Fibroblast of villous mesenchyme (primary cell): ENCODE results near the gene SLC35B1. TPM values are rescaled to one million over a fixed set of nuclear protein-coding genes. Genes with fewer than 3 reads are reported as not detected.

Experiments
- DNase-seq: peaks from one replicate; pipeline ENCODE4 v3.0.0-alpha.2; 2010; ENCODE audit warnings: low read depth
- H3K4me3 ChIP-seq: 2 replicates; pipeline ENCODE4 v1.5.1; 2011; ENCODE audit warnings: low read depth, mild to moderate bottlenecking, low read length
- CTCF ChIP-seq: IDR thresholded peaks from 2 replicates; pipeline ENCODE4 v1.5.1; 2012; ENCODE audit warnings: low read depth, mild to moderate bottlenecking, low read length; ENCODE audit not compliant: insufficient read depth
- total RNA-seq: library from RNA; depleted of rRNA; stranded (reverse); fragments of >200 nt; gene quantifications from 2 replicates; pipeline ENCODE4 v1.2.3, GENCODE V29; 2012

SLC35B1 gene, protein sequence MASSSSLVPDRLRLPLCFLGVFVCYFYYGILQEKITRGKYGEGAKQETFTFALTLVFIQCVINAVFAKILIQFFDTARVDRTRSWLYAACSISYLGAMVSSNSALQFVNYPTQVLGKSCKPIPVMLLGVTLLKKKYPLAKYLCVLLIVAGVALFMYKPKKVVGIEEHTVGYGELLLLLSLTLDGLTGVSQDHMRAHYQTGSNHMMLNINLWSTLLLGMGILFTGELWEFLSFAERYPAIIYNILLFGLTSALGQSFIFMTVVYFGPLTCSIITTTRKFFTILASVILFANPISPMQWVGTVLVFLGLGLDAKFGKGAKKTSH
- total RNA-seq = 56.4 and 61.3 TPM in 2 replicates

DNA sequence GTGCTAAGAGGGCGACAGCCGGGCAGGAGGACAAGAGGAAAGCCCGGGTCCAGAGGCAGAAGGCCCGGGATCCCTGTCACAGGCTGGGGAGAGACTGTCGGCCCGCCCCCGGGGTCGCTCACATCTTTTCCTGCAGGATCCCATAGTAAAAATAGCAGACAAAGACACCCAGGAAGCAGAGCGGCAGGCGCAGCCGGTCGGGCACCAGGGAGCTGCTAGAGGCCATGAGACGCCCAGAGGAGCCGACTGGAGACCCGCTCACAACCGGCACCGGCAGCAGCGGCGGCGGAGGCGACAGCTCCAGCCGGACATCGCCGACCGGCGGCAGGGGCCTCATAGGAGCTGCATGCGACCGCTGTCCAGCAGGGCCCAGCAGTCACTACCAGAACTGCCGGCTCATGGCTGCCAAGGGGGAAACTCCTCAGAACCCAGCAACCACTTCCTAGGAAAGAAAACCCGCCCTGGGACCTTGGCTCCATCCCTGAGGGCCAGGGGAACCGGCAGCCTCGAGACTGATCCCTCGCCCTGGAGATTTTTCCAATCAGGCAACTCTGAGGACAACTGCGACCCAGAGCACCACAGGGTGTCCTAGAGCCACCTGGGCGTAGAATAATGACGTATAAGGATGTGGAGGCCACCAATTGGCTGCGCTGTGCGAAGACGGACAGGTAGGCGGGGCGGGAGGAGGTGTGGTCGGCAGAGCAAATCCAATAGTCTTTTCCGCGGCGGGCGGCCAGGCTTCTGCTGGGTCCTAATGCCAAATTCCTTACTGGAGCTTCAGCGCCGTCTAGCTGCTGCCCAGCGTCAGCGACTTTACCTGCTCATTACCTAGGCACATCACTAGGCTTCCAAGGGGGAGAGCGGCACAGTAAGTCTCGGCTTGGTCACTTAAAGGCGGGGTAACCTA lies at the start of gene SLC35B1:
SLC35B1 (minus strand) TSS at position 357 of the 907 bp plus-strand sequence; CDS start at position 226, 131 bp downstream.
- peak; percentile 99 for DNase-seq
- TF ChIP-seq CTCF = peak; percentile 76

DNA sequence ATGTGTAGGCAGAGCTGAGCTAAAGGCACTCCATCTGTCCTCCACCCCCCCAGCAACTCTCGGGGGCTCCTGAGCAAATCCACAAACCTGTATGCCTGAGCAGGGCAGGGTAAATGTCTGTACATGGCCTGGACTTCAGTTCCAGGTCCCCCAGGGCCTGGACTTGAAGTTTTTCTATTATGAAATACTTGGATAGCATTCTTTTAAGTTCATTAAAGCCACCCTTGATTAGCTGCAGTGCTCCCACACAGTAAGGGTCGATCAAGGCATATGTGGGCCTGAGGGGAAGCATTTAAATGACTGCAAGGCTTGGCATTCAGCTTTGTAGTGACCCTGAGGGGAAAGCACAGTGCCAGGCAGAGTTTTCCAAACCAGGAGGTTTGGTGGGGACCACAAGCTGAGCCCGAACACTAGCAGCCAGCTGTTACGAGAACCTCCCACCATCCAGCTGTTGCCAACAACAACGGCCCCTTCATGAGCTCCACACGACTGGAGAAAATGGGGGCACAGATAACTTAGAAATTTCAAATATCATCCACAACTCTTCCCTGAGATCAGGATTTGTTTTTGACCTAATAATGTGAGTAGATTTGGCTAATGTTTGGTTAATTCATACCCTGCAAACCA lies 49.5 kb upstream of the SLC35B1 start:
- TF ChIP-seq CTCF = no peak
- H3K4me3 ChIP-seq = no peak overlapping the region

More for the DNA sequence above, at the start of gene SLC35B1:
- H3K4me3 ChIP-seq = peak within 1 kb of the TSS; percentile 97

DNA sequence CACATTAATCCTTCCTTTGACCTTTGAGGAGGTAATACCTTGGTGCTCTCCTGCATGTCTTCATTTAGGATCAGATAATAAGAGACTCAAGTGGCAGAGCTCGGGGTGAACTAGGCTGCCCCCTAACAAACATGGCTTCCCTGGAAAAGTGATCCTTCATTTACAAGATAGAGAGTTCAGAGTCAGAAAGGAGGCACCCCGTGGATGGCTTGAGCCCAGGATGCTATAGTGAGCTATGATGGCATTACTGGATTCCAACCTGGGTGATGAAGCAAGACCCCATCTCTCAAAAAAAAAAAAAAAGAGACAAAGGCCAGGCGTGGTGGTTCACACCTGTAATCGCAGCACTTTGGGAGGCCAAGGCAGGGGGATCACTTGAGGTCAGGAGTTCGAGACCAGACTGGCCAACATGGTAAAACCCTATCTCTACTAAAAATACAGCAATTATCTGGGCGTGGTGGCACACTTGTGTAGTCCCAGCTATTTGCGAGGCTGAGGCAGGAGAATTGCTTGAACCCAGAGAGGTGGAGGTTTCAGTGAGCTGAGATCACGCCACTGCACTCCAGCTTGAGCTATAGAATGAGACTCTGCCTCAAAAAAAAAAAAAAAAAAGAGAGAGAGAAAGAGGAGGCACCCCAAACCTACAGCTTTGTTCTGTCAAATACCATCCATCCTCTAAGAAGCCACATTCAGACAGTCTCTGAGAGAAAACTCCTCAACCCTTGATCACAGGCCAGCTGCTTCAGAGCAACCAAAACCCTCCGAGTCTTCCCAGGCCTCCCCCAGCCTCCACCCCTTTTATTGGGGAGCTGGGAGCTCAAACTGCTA lies 48.8 kb upstream of the SLC35B1 start:
- TF ChIP-seq CTCF = no peak
- no peak for DNase-seq
- H3K4me3 ChIP-seq = no peak overlapping the region

More for the DNA sequence above, 49.5 kb upstream of the SLC35B1 start:
- DNase-seq = no peak

- TF ChIP-seq CTCF = no peak
- H3K4me3 ChIP-seq = no peak overlapping the region
These were observed 48.0 kb upstream of the SLC35B1 start for GRCh38 chr17:49755663-49756283.

GRCh38 chr17:49753959-49754391 lies 46.2 kb upstream of the SLC35B1 start:
- TF ChIP-seq CTCF = no peak
- peak; percentile 97 for DNase-seq
- no peak overlapping the region for H3K4me3 ChIP-seq

More at GRCh38 chr17:49755663-49756283, 48.0 kb upstream of the SLC35B1 start:
- DNase-seq = no peak

DNA sequence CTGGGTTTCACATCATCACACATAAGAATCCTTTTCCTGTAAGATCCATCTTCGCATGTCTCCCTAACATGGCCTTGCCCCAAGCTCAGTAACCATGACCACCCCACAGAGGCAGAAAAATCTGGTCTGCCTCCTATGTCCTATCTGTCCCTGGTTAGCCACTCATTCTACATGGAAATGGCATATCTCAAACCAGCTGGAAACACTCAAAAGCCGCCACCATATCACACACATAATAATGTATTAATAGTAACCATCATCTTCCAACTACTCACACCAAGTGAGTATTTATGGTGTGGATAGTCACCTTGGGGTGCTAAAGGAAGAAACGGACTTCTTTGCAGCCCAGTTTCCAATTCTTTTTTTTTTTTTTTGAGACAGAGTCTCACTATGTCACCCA lies 44.7 kb upstream of the SLC35B1 start:
- DNase-seq = no peak
- no peak for TF ChIP-seq CTCF

More for the DNA sequence above, 44.7 kb upstream of the SLC35B1 start:
- no peak overlapping the region for H3K4me3 ChIP-seq
